Erythroblast (primary cell): Measurements from ENCODE around the gene LTB4R2.

Source experiments
- GATA1 ChIP-seq: IDR thresholded peaks from 2 replicates; pipeline ENCODE4 v1.6.1; 2011; ENCODE audit warnings: low read depth, mild to moderate bottlenecking, control low read depth, low read length, moderate library complexity
- POLR2A ChIP-seq: IDR thresholded peaks from 2 replicates; pipeline ENCODE4 v1.6.1; 2011; ENCODE audit warnings: mild to moderate bottlenecking, low read length

DNA sequence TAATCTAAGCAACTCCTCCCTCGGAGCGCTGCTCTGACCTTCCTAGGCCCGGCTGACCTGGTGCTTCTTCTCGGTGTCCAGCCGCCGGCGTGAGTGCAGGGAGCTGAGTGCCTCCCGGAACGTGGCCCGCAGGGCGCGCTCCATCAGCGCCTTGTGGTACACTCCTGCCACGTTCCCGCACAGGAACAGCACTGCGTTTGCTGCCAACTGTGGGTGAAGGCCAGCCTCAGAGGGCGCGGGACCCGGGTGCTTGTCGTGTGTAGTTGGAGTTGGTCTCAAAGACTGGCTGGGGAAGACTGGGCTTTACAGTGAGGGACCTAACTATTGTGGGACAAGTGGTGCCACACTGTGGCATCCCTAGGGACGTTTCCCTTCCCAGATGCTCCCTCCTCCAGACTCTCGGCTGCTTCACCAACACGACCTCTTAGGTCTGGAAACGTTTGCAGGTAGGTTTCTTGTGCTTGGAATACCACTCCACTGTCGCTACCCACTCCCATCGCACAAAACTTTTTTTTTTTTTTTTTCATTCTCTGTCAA lies 21.9 kb downstream of the LTB4R2 start:
- TF ChIP-seq POLR2A = no peak
- TF ChIP-seq GATA1 = no peak
